CD4-positive, alpha-beta T cell treated with Interleukin-15 for 4 hours (primary cell): Measurements from ENCODE around the gene UBTFL1.
"Not testable (repeated sequence)": the region's sequence is repeated elsewhere in the genome, so short reads cannot be mapped to it uniquely, and the experiment has no call there.

Source experiments
- DNase-seq: peaks from one replicate; pipeline ENCODE4 v3.0.0-alpha.2; 2020; ENCODE audit warnings: low spot score

Gene UBTFL1

DNA sequence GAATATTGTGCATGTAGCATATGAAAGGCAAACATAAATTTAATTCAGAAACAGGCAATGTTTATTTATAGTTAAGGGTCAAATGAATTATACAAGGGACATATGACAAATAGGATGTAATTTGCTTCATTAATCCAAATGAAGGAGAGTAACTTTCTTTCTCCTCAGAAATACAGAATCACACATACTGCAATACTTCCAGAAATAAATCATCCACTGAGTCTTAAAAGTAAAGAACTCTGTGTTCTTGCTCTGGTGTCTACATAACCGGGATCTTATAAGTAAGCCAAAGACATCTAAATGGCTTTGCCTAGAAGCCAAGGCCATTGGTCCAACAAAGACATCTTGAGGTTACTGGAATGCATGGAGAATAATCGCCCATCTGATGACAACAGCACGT, at the start of gene UBTFL1:
Gene UBTFL1 (plus strand): TSS at position 301 of the 400 bp plus-strand sequence. CDS start 0 bp downstream, at position 301.
- not testable (repeated sequence) for DNase-seq

GRCh38 chr11:90051591-90052209, 34.0 kb upstream of the UBTFL1 start:
- DNase-seq = not testable (repeated sequence)

- not testable (repeated sequence) for DNase-seq
Measured at GRCh38 chr11:90052311-90052710, 33.4 kb upstream of the UBTFL1 start.

DNA sequence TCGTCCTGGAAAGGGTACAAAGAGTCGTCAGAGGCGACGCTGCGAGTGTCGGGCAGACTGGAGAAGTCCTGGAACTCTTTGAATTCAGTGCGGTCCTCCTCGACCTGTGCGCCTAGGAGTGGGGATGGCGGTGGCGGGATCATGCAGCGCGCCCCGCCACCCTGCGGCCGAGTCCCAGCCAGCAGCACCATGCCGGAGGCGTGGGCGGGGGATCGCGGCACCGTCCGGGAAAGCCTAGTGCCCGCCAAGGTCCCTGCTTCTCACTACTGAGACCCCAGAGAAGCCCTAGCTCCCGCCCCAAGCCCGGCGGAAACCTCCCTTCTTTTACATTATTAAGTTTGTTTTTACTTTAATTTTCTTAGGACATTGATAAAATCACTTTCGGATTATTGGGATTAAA, 32.2 kb upstream of the UBTFL1 start:
- not testable (repeated sequence) for DNase-seq

DNA sequence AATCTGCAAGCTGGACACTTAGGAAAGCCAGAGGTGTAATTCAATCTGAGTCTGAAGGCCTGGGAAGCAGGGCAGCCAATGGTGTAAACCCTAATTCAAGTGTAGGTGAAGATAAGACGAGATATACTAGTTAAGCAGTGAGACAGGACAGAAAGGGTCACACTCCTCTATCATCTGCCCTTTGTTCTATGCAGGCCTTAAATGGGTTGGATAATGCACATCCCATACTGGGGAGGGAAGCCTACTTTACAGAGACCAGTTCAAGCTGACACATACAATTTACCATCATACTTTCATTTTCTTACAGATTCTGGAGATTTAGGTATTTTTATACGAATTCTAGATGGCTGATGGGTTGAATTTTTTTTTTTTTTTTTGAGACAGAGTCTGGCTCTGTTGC, 3.0 kb downstream of the UBTFL1 start:
- DNase-seq = not testable (repeated sequence)

- not testable (repeated sequence) for DNase-seq
Measured at GRCh38 chr11:90095230-90095924, 9.6 kb downstream of the UBTFL1 start.

DNA sequence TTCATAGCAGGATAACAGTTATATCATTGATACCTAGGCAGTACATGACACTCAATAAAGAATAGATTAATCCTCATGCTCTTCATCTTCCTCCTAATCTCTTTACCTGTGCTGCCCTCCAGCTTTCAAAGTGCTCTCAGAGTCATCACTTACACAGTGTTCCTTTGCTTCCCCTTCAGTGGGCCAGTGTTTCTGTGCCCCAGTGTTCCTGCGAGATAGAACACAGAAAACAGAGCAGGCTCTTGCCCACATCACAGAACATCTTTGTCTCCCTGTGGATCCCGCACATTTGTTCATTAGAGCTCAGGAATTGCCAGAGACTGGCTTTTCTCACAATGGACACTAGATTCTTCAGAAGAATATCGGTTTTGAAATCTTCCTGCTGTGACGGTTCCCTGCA, 12.5 kb downstream of the UBTFL1 start:
- not testable (repeated sequence) for DNase-seq

- no peak for DNase-seq
Measured at GRCh38 chr11:90100431-90100830, 14.7 kb downstream of the UBTFL1 start.

GRCh38 chr11:90113541-90113940, 27.8 kb downstream of the UBTFL1 start:
- DNase-seq = no peak

DNA sequence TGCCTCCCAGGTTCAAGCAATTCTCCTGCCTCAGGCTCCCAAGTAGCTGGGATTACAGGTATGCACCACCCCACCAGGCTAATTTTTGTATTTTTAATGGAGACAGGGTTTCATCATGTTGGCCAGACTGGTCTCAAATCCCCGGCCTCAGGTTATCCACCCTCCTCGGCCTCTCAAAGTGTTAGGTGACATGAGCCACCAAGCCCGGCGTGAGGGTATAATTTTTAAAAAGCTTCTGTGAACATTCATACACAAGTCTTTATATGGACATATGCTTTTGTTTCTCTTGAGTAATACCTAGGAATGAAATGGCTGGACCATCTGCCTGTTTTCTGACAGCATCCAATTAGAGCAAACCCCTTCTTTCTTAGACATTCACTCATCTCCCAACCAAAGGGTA, 34.4 kb downstream of the UBTFL1 start:
- no peak for DNase-seq

DNA sequence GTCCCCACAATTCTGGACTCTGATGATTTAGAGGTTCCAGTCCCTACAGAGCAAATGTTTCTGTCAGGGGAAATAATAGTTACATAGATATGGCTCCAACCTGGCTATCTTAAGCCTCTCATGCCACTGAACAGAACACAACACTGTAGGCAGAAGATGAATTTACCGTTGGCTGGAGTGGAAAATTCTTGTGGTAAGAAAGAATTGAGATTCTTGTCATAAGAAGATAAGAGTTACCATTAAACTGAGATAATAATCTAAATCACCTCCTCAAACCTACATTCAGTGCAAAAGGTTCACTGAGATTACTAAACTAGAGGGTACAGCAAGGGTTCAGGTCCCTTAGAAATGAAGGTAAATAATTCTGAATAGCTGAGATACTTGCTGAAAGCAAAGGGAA, 38.6 kb downstream of the UBTFL1 start:
- no peak for DNase-seq

- no peak for DNase-seq
Measured at GRCh38 chr11:90124946-90125345, 39.2 kb downstream of the UBTFL1 start.

GRCh38 chr11:90133560-90134477, 48.1 kb downstream of the UBTFL1 start:
- no peak for DNase-seq

DNA sequence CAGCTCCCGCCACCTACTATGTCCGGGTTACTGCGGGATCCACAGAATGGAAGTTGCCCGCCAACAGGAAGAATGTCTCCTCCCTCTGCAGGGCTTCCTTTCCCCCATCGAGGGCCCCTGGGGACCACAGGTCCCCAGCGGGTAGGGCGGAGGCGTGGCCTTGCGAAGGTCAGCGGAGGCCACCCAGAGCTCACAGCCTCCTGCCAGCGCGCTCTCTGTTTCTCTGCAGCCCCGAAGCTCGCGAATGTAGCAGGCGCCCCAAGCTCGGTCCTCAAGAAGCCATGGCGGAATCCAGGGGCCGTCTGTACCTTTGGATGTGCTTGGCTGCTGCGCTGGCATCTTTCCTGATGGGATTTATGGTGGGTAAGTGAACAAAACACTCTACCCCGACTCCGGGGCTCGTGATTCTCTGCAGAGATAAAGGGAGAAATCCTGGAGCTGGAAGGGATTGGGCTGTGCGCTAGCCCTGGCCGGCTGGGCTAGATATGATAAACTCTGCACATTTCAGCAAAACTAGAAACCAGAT, 48.8 kb downstream of the UBTFL1 start, which contains the start of gene NAALAD2:
Gene NAALAD2 (plus strand): TSS at position 186 of the 526 bp plus-strand sequence. CDS start 96 bp downstream, at position 282.
- no peak for DNase-seq

GRCh38 chr11:90135016-90135415, 49.3 kb downstream of the UBTFL1 start:
- no peak for DNase-seq
